MCF 10A (cell line): ENCODE measurements around the gene CPNE8. TPM values are rescaled to one million over a fixed set of nuclear protein-coding genes. Genes with fewer than 3 reads are reported as not detected.
A peak's percentile ranks its signal among the peaks of the same experiment; 100 is the strongest.

ENCODE experiments used
- BruUV-seq: library from RNA; stranded (reverse); fragments of 400-500 nt; replicated peaks from 2 replicates; lab custom pipeline; 2021; lab: Mats Ljungman, UMichigan
- CTCF ChIA-PET: fragments of 300-600 bp; sonication (Branson Sonifier 250); formaldehyde crosslinking; extraction: SDS; loops from one replicate; lab custom pipeline; 2021; ENCODE audit warnings: antibody characterized with exemption, inconsistent platforms; lab: Yijun Ruan, JAX
- POLR2A ChIA-PET: fragments of 300-600, 350-650 bp; sonication (Branson Sonifier 250); formaldehyde crosslinking; extraction: SDS; loops from one replicate; lab custom pipeline; 2020; ENCODE audit warnings: antibody characterized with exemption, inconsistent platforms; lab: Yijun Ruan, JAX
- DNase-seq: peaks from one replicate; pipeline ENCODE4 v3.0.0-alpha.2; 2018; ENCODE audit not compliant: unreplicated experiment
- H3K27ac Mint-ChIP-seq: one replicate; pipeline ENCODE4 v1.8.0; 2022; ENCODE audit warnings: mild to moderate bottlenecking, low read depth, mixed read lengths; ENCODE audit not compliant: unreplicated experiment
- H3K27me3 Mint-ChIP-seq: one replicate; pipeline ENCODE4 v1.8.0; 2022; ENCODE audit warnings: mixed read lengths; ENCODE audit not compliant: insufficient read depth, unreplicated experiment
- H3K36me3 Mint-ChIP-seq: one replicate; pipeline ENCODE4 v1.8.0; 2022; ENCODE audit warnings: mild to moderate bottlenecking, moderate library complexity, mixed read lengths; ENCODE audit not compliant: insufficient read depth, unreplicated experiment
- H3K4me1 Mint-ChIP-seq: one replicate; pipeline ENCODE4 v1.8.0; 2022; ENCODE audit warnings: mixed read lengths; ENCODE audit not compliant: insufficient read depth, unreplicated experiment
- H3K4me3 Mint-ChIP-seq: one replicate; pipeline ENCODE4 v1.8.0; 2022; ENCODE audit warnings: mild to moderate bottlenecking, moderate library complexity, mixed read lengths; ENCODE audit not compliant: unreplicated experiment
- H3K9me3 Mint-ChIP-seq: one replicate; pipeline ENCODE4 v1.8.0; 2022; ENCODE audit warnings: mixed read lengths; ENCODE audit not compliant: unreplicated experiment
- CTCF ChIP-seq: fragments of 200-600 bp; IDR thresholded peaks from one replicate; pipeline ENCODE4 v1.8.0; 2022; ENCODE audit warnings: antibody characterized with exemption, mild to moderate bottlenecking; ENCODE audit not compliant: unreplicated experiment
- intact Hi-C: fragments of 100-400 bp; cut with micrococcal nuclease; formaldehyde crosslinking; loops from 2 replicates; pipeline ENCODE4 v1.14.1; 2022
- total RNA-seq: library from RNA; stranded (reverse); gene quantifications from 2 replicates; pipeline ENCODE4 v1.2.3, GENCODE V29; 2022

Gene CPNE8
- total RNA-seq, 1 experiment from 2014 or later = 17.0 TPM

GRCh38 chr12:38875586-38876228 is 29.7 kb downstream of the CPNE8 start:
- no peak for DNase-seq
- Mint-ChIP-seq H3K9me3 (no peaks in the 10 kb centered on the region), H3K27me3 (no peaks in the 10 kb centered on the region), H3K27ac (no peak overlapping the region), H3K4me1 (peaks cover 6% of the 10 kb centered on the region), H3K36me3 (no peaks in the 10 kb centered on the region), H3K4me3 (no peak overlapping the region)
- no peak for TF ChIP-seq CTCF
- intact Hi-C loops = no loop called here
- no TSS peak for BruUV-seq
- ChIA-PET POLR2A (no interaction called here), CTCF (no interaction called here)

- TF ChIP-seq CTCF = no peak
- POLR2A ChIA-PET = no interaction called here
- TSS peak; percentile 11 for BruUV-seq
These were observed 32.8 kb downstream of the CPNE8 start for GRCh38 chr12:38872561-38872960.

GRCh38 chr12:38872156-38872555 is 33.2 kb downstream of the CPNE8 start:
- CTCF ChIA-PET = interaction anchor here (0.6 kb wide), 1 partner anchor 213 kb away, joined by 3 read pairs; no protein-coding TSS in a partner anchor
- TF ChIP-seq CTCF = no peak
- BruUV-seq = no TSS peak
- Mint-ChIP-seq H3K36me3 (no peaks in the 10 kb centered on the region), H3K27ac (peak overlapping the region; percentile 42), H3K27me3 (no peaks in the 10 kb centered on the region), H3K4me3 (no peak overlapping the region), H3K9me3 (no peaks in the 10 kb centered on the region), H3K4me1 (peaks cover 4% of the 10 kb centered on the region)
- no peak for DNase-seq
- intact Hi-C loops = no loop called here
- POLR2A ChIA-PET = no interaction called here

More at GRCh38 chr12:38872561-38872960, 32.8 kb downstream of the CPNE8 start:
- no peaks in the 10 kb centered on the region for H3K36me3 Mint-ChIP-seq
- CTCF ChIA-PET = interaction anchor here (0.6 kb wide), 1 partner anchor 213 kb away, joined by 3 read pairs; no protein-coding TSS in a partner anchor
- H3K4me1 Mint-ChIP-seq = peaks cover 4% of the 10 kb centered on the region
- H3K9me3 Mint-ChIP-seq = no peaks in the 10 kb centered on the region
- no peaks in the 10 kb centered on the region for H3K27me3 Mint-ChIP-seq
- intact Hi-C loops = no loop called here
- peak overlapping the region; percentile 42 for H3K27ac Mint-ChIP-seq
- DNase-seq = no peak
- H3K4me3 Mint-ChIP-seq = no peak overlapping the region

- no TSS peak for BruUV-seq
- no peak overlapping the region for H3K4me3 Mint-ChIP-seq
- no peak for DNase-seq
- peaks cover 4% of the 10 kb centered on the region for H3K4me1 Mint-ChIP-seq
- no peaks in the 10 kb centered on the region for H3K36me3 Mint-ChIP-seq
- TF ChIP-seq CTCF = no peak
- H3K9me3 Mint-ChIP-seq = no peaks in the 10 kb centered on the region
- intact Hi-C loops = no loop called here
- H3K27me3 Mint-ChIP-seq = no peaks in the 10 kb centered on the region
- POLR2A ChIA-PET = no interaction called here
- CTCF ChIA-PET = interaction anchor here (0.7 kb wide), 1 partner anchor 971 kb away, joined by 3 read pairs; no protein-coding TSS in a partner anchor
- no peak overlapping the region for H3K27ac Mint-ChIP-seq
These were observed 36.4 kb downstream of the CPNE8 start for GRCh38 chr12:38869036-38869435.
